Stimulated activated CD8-positive, alpha-beta memory T cell treated with anti-CD3 and anti-CD28 coated beads, Interleukin-12 subunit alpha, Interleukin-12 subunit beta, amount 100 ng/mL, for 1 hour (primary cell): ENCODE results near the gene PLA2G4E.

Source experiments
- DNase-seq: peaks from one replicate; pipeline ENCODE4 v3.0.0-alpha.2; 2020; ENCODE audit warnings: low read depth

Gene PLA2G4E

GRCh38 chr15:41975669-41976068, 45.2 kb downstream of the PLA2G4E start:
- no peak for DNase-seq

GRCh38 chr15:41974041-41974440, 46.8 kb downstream of the PLA2G4E start:
- DNase-seq, result no peak

GRCh38 chr15:41972253-41973242, 48.3 kb downstream of the PLA2G4E start, which contains the start of gene EHD4:
Gene EHD4 (minus strand): TSS chr15:41972557. CDS start chr15:41972494, 63 bp downstream.
- DNase-seq, result peak; percentile 90

- DNase-seq, result no peak
Observed at GRCh38 chr15:41971895-41972252, 49.0 kb downstream of the PLA2G4E start.

GRCh38 chr15:41971089-41971894, 49.5 kb downstream of the PLA2G4E start:
- peak; percentile 64 for DNase-seq

- DNase-seq, result no peak
Observed at GRCh38 chr15:41970456-41970855, 50.4 kb downstream of the PLA2G4E start.

- no peak for DNase-seq
Observed at GRCh38 chr15:41969851-41970431, 50.9 kb downstream of the PLA2G4E start.

- no peak for DNase-seq
Observed at GRCh38 chr15:41968701-41969100, 52.1 kb downstream of the PLA2G4E start.

- DNase-seq, result no peak
Observed at GRCh38 chr15:41967506-41968206, 53.2 kb downstream of the PLA2G4E start.

- no peak for DNase-seq
Observed at GRCh38 chr15:41966920-41967465, 53.8 kb downstream of the PLA2G4E start.

- DNase-seq, result no peak
Observed at GRCh38 chr15:41966414-41966812, 54.4 kb downstream of the PLA2G4E start.

GRCh38 chr15:41965441-41966413, 55.1 kb downstream of the PLA2G4E start:
- DNase-seq, result no peak

- no peak for DNase-seq
Observed at GRCh38 chr15:41961595-41962202, 59.1 kb downstream of the PLA2G4E start.

GRCh38 chr15:41961001-41961518, 59.8 kb downstream of the PLA2G4E start:
- DNase-seq, result no peak

- no peak for DNase-seq
Observed at GRCh38 chr15:41958002-41958420, 62.8 kb downstream of the PLA2G4E start.

GRCh38 chr15:41957021-41957897, 63.6 kb downstream of the PLA2G4E start:
- DNase-seq, result no peak

- DNase-seq, result no peak
Observed at GRCh38 chr15:41955807-41956525, 64.9 kb downstream of the PLA2G4E start.

GRCh38 chr15:41955100-41955499, 65.7 kb downstream of the PLA2G4E start:
- no peak for DNase-seq
